Fibroblast of peridontal ligament (primary cell): ENCODE data around the gene MYLIP.

Experiments
- DNase-seq: peaks from one replicate; pipeline ENCODE4 v3.0.0-alpha.2; 2010; ENCODE audit errors: extremely low read depth

Gene MYLIP

DNA sequence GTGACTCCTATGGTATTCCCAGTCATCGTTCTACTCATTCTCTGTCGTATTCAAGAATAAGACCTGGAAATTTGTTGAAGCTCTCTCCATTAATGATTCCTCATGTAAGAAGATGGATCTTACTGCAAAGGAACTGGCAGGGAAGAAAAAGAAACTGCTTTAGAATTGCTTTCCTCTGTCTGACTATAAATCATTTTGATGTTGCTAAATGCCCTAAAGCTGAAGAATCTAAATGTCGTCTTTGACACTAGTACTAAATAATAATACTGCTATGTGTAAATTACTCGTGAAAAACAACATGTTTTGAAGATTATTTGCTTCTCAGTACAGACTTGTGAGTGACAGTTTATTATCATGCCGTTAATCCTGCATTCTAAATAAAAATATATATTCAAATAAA is 20.5 kb upstream of the MYLIP start:
- DNase-seq: no peak

GRCh38 chr6:16108921-16109658 is 19.8 kb upstream of the MYLIP start:
- DNase-seq: no peak

DNA sequence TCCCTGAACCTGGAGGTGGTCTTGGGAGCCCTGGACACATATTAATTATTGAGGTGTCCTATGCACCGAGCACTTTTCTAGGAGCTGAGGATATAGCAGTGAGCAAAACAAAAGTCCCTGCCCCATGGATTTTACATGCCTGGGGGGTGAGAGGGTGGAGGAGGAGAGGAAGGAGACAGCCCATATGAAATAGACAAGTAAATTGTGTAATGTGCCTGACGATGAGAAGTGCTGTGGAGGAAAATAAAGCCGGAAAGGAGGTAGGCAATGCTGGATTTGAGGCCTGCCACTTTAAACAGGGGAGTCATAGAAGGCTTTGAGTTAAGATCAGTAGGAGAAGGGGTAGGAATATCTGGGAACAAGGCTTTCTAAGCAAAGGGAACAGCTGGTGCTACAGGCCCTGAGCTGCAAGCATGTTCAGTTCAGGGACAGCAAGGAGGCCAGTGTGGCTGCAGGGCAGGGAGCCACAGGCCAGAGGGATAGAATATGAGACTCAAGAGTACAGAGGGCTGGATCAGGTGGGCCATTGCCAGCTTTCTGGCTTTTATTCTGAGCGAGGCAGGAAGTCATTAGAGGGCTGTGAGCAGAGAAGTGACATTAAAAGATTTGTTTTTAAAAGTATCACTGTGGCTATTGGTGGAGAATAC is 19.1 kb upstream of the MYLIP start:
- no peak for DNase-seq

- DNase-seq: no peak
These were observed 10.1 kb upstream of the MYLIP start for GRCh38 chr6:16118825-16119224.

DNA sequence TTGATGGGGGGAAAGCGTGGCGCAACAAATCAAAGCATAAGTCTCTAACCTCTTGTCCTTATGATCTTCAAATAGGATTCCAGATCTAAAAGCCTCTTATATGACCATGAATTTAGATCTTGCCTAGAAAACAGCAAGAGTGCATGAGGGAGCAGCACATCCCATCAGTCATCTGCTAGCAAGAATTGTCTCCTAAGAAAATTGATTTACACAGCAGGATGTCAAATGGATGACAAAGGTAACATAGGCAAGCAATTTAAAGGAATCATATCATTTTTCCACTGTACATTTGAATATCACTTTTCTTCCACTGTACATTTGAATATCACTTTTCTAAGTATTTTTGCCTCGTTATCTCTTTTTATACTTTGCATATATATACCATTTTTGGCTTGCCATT is 7.5 kb upstream of the MYLIP start:
- DNase-seq: no peak

- no peak for DNase-seq
These were observed 6.7 kb upstream of the MYLIP start for GRCh38 chr6:16122197-16122596.

- DNase-seq: no peak
These were observed 4.4 kb upstream of the MYLIP start for GRCh38 chr6:16124198-16125180.

- DNase-seq: no peak
These were observed 2.8 kb upstream of the MYLIP start for GRCh38 chr6:16126056-16126455.

GRCh38 chr6:16126861-16127260 is 2.0 kb upstream of the MYLIP start:
- no peak for DNase-seq

- no peak for DNase-seq
These were observed 1.4 kb upstream of the MYLIP start for GRCh38 chr6:16127471-16127870.

- DNase-seq: peak; percentile 34
These were observed 926 bp downstream of the MYLIP start for GRCh38 chr6:16129623-16130401.

GRCh38 chr6:16130437-16130891 is 1.6 kb downstream of the MYLIP start:
- DNase-seq: no peak

GRCh38 chr6:16130932-16131387 is 2.1 kb downstream of the MYLIP start:
- peak; percentile 86 for DNase-seq

DNA sequence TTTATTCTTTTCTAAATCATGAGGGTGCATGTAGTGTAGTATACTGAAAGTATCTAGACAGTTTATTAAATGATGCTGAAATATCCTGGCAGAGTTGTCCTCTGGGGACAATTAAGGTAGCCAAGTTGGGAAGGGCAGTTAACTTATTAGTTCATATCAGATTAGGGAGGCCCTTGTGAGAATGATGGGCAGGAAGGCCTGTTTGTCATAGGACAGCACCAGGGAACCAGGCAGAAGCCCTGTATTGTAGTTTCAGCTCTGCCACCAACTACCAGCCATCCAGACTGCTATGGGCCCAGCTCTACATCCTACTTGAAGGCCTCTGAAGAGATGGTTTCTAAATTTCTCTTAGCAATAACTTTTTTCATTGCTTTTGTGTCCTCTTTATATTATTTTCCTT is 4.0 kb downstream of the MYLIP start:
- DNase-seq: no peak

GRCh38 chr6:16134430-16134829 is 5.5 kb downstream of the MYLIP start:
- DNase-seq: no peak

- DNase-seq: peak; percentile 87
These were observed 6.2 kb downstream of the MYLIP start for GRCh38 chr6:16135066-16135465.

GRCh38 chr6:16136091-16136490 is 7.2 kb downstream of the MYLIP start:
- DNase-seq: no peak

- DNase-seq: peak; percentile 97
These were observed 8.0 kb downstream of the MYLIP start for GRCh38 chr6:16136621-16137450.

GRCh38 chr6:16137451-16137801 is 8.5 kb downstream of the MYLIP start:
- DNase-seq: no peak

DNA sequence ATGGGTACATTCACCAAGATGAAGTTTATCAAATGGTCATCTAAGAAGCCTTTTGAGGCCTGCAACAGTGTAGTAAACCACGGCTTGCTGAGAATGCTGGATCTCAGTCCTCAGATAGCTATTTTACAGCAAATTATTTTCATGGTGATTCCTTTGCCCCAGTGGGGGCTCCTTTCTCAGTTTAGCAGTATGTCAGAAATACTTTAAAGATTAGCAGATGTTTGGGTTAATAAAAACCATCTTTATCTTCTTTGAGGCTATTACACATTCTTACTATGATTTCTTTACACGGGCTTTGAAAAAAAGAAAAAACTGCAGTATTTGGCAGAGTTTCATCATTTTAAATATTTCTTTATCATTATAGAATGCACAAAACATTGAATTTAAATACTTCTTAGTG is 10.7 kb downstream of the MYLIP start:
- peak; percentile 50 for DNase-seq

DNA sequence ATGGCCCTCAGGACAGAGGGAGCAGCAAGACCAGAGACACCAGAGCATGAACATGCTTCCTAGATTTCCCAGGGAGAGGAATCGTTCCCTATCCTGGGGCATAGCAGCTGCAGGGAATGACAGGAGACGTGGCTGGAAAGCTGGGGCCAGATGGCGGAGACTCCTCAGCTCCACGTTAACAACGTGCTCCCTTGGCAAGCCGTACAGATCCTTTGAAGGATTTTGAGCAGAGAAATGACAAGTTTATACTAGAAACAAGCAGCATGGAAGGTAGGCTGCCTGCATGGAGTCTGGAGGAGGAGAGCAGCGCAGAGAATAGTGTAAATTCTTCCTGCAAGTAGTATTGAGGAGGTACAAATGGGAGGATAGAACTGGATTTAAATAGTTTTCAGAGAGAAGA is 11.7 kb downstream of the MYLIP start:
- no peak for DNase-seq
